GM10266 (cell line): Measurements from ENCODE around the gene CCRL2.

ENCODE experiments used
- DNase-seq: peaks from one replicate; pipeline ENCODE4 v3.0.0; 2012; ENCODE audit errors: extremely low spot score
- CTCF ChIP-seq: IDR thresholded peaks from 2 replicates; pipeline ENCODE4 v1.5.1; 2012; ENCODE audit warnings: mild to moderate bottlenecking, low read depth; ENCODE audit not compliant: control insufficient read depth, insufficient read depth; ENCODE audit errors: missing control alignments

Gene CCRL2

DNA sequence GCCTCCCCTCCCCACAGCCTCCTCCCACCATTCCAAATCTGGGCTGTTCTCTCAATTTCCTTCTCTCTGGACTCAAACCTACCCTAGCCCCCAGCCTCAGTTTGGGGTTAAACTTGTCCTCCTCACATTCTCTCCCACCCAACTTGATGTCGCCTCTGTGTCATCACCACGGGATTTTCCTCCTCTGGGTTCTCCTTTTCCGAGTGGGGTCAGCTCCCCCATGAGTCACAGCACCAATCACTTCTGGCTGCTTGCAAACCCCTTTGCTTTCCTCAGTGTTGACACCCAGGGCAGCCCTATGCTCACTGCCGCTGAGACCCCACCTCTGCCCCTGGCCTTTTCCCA lies 644 bp upstream of the CCRL2 start:
- TF ChIP-seq CTCF, result no peak
- DNase-seq, result no peak

GRCh38 chr3:46407970-46408369 lies 911 bp downstream of the CCRL2 start:
- no peak for DNase-seq
- no peak for TF ChIP-seq CTCF

DNA sequence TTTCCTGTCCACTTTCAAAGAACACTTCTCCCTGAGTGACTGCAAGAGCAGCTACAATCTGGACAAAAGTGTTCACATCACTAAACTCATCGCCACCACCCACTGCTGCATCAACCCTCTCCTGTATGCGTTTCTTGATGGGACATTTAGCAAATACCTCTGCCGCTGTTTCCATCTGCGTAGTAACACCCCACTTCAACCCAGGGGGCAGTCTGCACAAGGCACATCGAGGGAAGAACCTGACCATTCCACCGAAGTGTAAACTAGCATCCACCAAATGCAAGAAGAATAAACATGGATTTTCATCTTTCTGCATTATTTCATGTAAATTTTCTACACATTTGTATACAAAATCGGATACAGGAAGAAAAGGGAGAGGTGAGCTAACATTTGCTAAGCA lies 1.8 kb downstream of the CCRL2 start:
- DNase-seq, result no peak
- TF ChIP-seq CTCF, result no peak

GRCh38 chr3:46409739-46410489 lies 2.9 kb downstream of the CCRL2 start:
- DNase-seq, result no peak
- TF ChIP-seq CTCF, result no peak

GRCh38 chr3:46410669-46411068 lies 3.6 kb downstream of the CCRL2 start:
- no peak for DNase-seq
- TF ChIP-seq CTCF, result no peak

DNA sequence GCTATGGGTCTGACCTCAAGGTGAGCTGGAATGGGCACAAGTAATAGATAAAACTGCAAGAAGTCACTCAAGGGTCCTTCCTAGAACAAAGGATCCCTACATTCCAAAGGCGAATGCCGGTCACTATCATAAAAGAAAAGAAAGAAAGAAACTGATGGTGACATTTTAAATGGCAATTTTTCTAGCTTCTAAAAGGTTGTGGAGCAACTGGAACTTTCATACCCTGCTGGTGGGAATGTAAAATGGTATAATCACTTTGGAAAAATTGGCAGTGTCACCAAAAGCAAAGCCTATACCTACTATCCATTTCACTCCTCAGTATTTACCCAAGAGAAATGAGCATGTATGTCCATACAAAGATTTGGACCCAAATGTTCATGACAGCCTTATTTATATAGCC lies 4.2 kb downstream of the CCRL2 start:
- no peak for DNase-seq
- no peak for TF ChIP-seq CTCF

GRCh38 chr3:46412786-46413298 lies 5.8 kb downstream of the CCRL2 start:
- DNase-seq, result no peak
- no peak for TF ChIP-seq CTCF
